SK-N-SH treated with all-trans-retinoic acid at 6 μM for 48 hours (cell line): ENCODE data around the gene PECR.

ENCODE experiments used
- ATAC-seq: fragments of 200-7000 bp; cut with Tn5 transposase; 3 replicates; pipeline ENCODE4 v1.9.1; 2020; ENCODE audit warnings: mild to moderate bottlenecking, moderate library complexity
- ARNTL ChIP-seq: fragments of 450-650 bp; formaldehyde crosslinking; IDR thresholded peaks from 2 replicates; pipeline ENCODE4 v1.5.0; 2020; ENCODE audit warnings: low read depth, mild to moderate bottlenecking, moderate library complexity, borderline replicate concordance
- BACH2 ChIP-seq: fragments of 250-450 bp; sonication (Bioruptor Pico); IDR thresholded peaks from 2 replicates; pipeline ENCODE4 v1.9.0; 2021; ENCODE audit warnings: mild to moderate bottlenecking, borderline replicate concordance
- CREB5 ChIP-seq: fragments of 250-450 bp; sonication (Bioruptor Pico); IDR thresholded peaks from 2 replicates; pipeline ENCODE4 v1.5.1; 2020; ENCODE audit warnings: low read depth, mild to moderate bottlenecking, moderate library complexity
- CSDC2 ChIP-seq: fragments of 250-450 bp; sonication (Bioruptor Pico); IDR thresholded peaks from 2 replicates; pipeline ENCODE4 v1.5.0; 2020; ENCODE audit warnings: mild to moderate bottlenecking, moderate library complexity
- ESRRG ChIP-seq: fragments of 250-450 bp; sonication (Bioruptor Pico); IDR thresholded peaks from 2 replicates; pipeline ENCODE4 v1.6.1; 2021; ENCODE audit warnings: mild to moderate bottlenecking
- GLIS3 ChIP-seq: fragments of 250-450 bp; sonication (Bioruptor Pico); IDR thresholded peaks from 2 replicates; pipeline ENCODE4 v1.5.0; 2020; ENCODE audit warnings: mild to moderate bottlenecking, moderate library complexity
- ISL1 ChIP-seq: fragments of 250-450 bp; sonication (Bioruptor Pico); IDR thresholded peaks from 2 replicates; pipeline ENCODE4 v2.1.2; 2022; ENCODE audit warnings: mild to moderate bottlenecking, moderate library complexity
- PPARA ChIP-seq: fragments of 250-450 bp; sonication (Bioruptor Pico); IDR thresholded peaks from 2 replicates; pipeline ENCODE4 v1.5.0; 2020; ENCODE audit warnings: mild to moderate bottlenecking, borderline replicate concordance
- RARB ChIP-seq: fragments of 250-450 bp; sonication (Bioruptor Pico); IDR thresholded peaks from 2 replicates; pipeline ENCODE4 v1.8.0; 2021; ENCODE audit warnings: mild to moderate bottlenecking, moderate library complexity
- SNAI2 ChIP-seq: fragments of 250-450 bp; sonication (Bioruptor Pico); IDR thresholded peaks from 2 replicates; pipeline ENCODE4 v1.5.0; 2020; ENCODE audit warnings: mild to moderate bottlenecking, moderate library complexity
- TCF4 ChIP-seq: fragments of 250-450 bp; sonication (Bioruptor Pico); IDR thresholded peaks from 2 replicates; pipeline ENCODE4 v1.8.0; 2021; ENCODE audit warnings: mild to moderate bottlenecking, moderate library complexity, borderline replicate concordance
- TOX ChIP-seq: fragments of 250-450 bp; sonication (Bioruptor Pico); IDR thresholded peaks from 2 replicates; pipeline ENCODE4 v1.8.0; 2021; ENCODE audit warnings: mild to moderate bottlenecking, moderate library complexity, borderline replicate concordance
- ZC3H10 ChIP-seq: fragments of 250-450 bp; sonication (Bioruptor Pico); IDR thresholded peaks from 2 replicates; pipeline ENCODE4 v1.5.1; 2021; ENCODE audit warnings: mild to moderate bottlenecking, moderate library complexity
- ZFP3 ChIP-seq: fragments of 250-450 bp; sonication (Bioruptor Pico); IDR thresholded peaks from 2 replicates; pipeline ENCODE4 v1.5.0; 2020; ENCODE audit warnings: mild to moderate bottlenecking, moderate library complexity
- ZFP30 ChIP-seq: fragments of 450-650 bp; formaldehyde crosslinking; IDR thresholded peaks from 2 replicates; pipeline ENCODE4 v1.5.0; 2022; ENCODE audit warnings: mild to moderate bottlenecking, moderate library complexity
- ZNF565 ChIP-seq: fragments of 450-650 bp; formaldehyde crosslinking; conservative IDR thresholded peaks from 2 replicates; pipeline ENCODE4 v1.5.0; 2020; ENCODE audit warnings: low read depth, mild to moderate bottlenecking, moderate library complexity
- ZNF70 ChIP-seq: fragments of 450-650 bp; formaldehyde crosslinking; IDR thresholded peaks from 2 replicates; pipeline ENCODE4 v1.5.0; 2020; ENCODE audit warnings: mild to moderate bottlenecking, moderate library complexity
- ZNF8 ChIP-seq: fragments of 450-650 bp; formaldehyde crosslinking; IDR thresholded peaks from 2 replicates; pipeline ENCODE4 v1.5.0; 2020; ENCODE audit warnings: mild to moderate bottlenecking, moderate library complexity
- TF ChIP-seq, protein P1 (sequence below): fragments of 250-450 bp; sonication (Bioruptor Pico); IDR thresholded peaks from 2 replicates; pipeline ENCODE4 v1.8.0; 2020; ENCODE audit warnings: mild to moderate bottlenecking, moderate library complexity, borderline replicate concordance
- TF ChIP-seq, protein P2 (sequence below): fragments of 250-450 bp; sonication (Bioruptor Pico); IDR thresholded peaks from 2 replicates; pipeline ENCODE4 v1.5.0; 2020; ENCODE audit warnings: mild to moderate bottlenecking, moderate library complexity
- TF ChIP-seq, protein P3 (sequence below): fragments of 250-450 bp; sonication (Bioruptor Pico); IDR thresholded peaks from 2 replicates; pipeline ENCODE4 v1.8.0; 2021; ENCODE audit warnings: low read depth, mild to moderate bottlenecking, moderate library complexity, borderline replicate concordance

Gene PECR

GRCh38 chr2:216074380-216074779 lies 7.2 kb downstream of the PECR start:
- no peak for TF ChIP-seq ZNF565
- no peak for TF ChIP-seq CREB5
- no peak for TF ChIP-seq RARB (CRISPR knock-in tag)
- TF ChIP-seq ZFP30 (CRISPR knock-in tag) = no peak
- TF ChIP-seq ISL1 = no peak
- TF ChIP-seq, protein P1, sequence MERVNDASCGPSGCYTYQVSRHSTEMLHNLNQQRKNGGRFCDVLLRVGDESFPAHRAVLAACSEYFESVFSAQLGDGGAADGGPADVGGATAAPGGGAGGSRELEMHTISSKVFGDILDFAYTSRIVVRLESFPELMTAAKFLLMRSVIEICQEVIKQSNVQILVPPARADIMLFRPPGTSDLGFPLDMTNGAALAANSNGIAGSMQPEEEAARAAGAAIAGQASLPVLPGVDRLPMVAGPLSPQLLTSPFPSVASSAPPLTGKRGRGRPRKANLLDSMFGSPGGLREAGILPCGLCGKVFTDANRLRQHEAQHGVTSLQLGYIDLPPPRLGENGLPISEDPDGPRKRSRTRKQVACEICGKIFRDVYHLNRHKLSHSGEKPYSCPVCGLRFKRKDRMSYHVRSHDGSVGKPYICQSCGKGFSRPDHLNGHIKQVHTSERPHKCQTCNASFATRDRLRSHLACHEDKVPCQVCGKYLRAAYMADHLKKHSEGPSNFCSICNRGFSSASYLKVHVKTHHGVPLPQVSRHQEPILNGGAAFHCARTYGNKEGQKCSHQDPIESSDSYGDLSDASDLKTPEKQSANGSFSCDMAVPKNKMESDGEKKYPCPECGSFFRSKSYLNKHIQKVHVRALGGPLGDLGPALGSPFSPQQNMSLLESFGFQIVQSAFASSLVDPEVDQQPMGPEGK = no peak
- no peak for TF ChIP-seq ZC3H10 (CRISPR knock-in tag)
- TF ChIP-seq, protein P2, sequence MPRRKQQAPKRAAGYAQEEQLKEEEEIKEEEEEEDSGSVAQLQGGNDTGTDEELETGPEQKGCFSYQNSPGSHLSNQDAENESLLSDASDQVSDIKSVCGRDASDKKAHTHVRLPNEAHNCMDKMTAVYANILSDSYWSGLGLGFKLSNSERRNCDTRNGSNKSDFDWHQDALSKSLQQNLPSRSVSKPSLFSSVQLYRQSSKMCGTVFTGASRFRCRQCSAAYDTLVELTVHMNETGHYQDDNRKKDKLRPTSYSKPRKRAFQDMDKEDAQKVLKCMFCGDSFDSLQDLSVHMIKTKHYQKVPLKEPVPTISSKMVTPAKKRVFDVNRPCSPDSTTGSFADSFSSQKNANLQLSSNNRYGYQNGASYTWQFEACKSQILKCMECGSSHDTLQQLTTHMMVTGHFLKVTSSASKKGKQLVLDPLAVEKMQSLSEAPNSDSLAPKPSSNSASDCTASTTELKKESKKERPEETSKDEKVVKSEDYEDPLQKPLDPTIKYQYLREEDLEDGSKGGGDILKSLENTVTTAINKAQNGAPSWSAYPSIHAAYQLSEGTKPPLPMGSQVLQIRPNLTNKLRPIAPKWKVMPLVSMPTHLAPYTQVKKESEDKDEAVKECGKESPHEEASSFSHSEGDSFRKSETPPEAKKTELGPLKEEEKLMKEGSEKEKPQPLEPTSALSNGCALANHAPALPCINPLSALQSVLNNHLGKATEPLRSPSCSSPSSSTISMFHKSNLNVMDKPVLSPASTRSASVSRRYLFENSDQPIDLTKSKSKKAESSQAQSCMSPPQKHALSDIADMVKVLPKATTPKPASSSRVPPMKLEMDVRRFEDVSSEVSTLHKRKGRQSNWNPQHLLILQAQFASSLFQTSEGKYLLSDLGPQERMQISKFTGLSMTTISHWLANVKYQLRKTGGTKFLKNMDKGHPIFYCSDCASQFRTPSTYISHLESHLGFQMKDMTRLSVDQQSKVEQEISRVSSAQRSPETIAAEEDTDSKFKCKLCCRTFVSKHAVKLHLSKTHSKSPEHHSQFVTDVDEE (CRISPR knock-in tag) = no peak
- no peak for TF ChIP-seq ZNF8 (CRISPR knock-in tag)
- TF ChIP-seq TOX (CRISPR knock-in tag) = no peak
- TF ChIP-seq CSDC2 (CRISPR knock-in tag) = no peak
- no peak for TF ChIP-seq BACH2 (CRISPR knock-in tag)
- TF ChIP-seq ZFP3 = no peak
- TF ChIP-seq ESRRG (CRISPR knock-in tag) = no peak

DNA sequence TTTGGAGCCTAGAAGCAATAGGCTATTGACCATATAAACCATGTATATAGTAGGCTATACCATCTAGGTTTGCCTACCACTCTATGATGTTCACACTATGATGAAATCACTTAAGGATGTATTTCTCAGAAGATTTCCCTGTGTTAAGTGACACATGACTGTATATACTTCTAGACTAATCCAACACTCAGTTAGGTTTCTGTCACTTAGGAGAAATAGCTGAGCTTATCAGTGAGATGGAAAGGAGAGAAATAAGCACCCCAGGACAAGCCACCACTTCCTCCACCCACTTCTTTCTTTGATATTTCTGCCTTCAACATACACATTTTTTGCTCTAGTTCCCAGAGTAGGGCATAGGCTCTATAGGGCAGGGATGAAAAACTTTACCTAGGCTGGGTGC lies 7.8 kb downstream of the PECR start:
- no peak for ATAC-seq
- TF ChIP-seq PPARA (CRISPR knock-in tag) (no peak), ZFP30 (CRISPR knock-in tag) (no peak), TCF4 (CRISPR knock-in tag) (no peak), CSDC2 (CRISPR knock-in tag) (no peak), ISL1 (no peak), ZNF70 (CRISPR knock-in tag) (no peak), ARNTL (CRISPR knock-in tag) (no peak), BACH2 (CRISPR knock-in tag) (no peak), ESRRG (CRISPR knock-in tag) (no peak), RARB (CRISPR knock-in tag) (no peak), SNAI2 (CRISPR knock-in tag) (no peak), GLIS3 (CRISPR knock-in tag) (no peak)
- TF ChIP-seq, protein P1 = no peak
- TF ChIP-seq, protein P3, sequence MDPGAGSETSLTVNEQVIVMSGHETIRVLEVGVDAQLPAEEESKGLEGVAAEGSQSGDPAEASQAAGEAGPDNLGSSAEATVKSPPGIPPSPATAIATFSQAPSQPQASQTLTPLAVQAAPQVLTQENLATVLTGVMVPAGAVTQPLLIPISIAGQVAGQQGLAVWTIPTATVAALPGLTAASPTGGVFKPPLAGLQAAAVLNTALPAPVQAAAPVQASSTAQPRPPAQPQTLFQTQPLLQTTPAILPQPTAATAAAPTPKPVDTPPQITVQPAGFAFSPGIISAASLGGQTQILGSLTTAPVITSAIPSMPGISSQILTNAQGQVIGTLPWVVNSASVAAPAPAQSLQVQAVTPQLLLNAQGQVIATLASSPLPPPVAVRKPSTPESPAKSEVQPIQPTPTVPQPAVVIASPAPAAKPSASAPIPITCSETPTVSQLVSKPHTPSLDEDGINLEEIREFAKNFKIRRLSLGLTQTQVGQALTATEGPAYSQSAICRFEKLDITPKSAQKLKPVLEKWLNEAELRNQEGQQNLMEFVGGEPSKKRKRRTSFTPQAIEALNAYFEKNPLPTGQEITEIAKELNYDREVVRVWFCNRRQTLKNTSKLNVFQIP (CRISPR knock-in tag) = no peak
- TF ChIP-seq, protein P2 (CRISPR knock-in tag) = no peak
- TF ChIP-seq, all 23 proteins: peak for 0

More at GRCh38 chr2:216074380-216074779, 7.2 kb downstream of the PECR start:
- ATAC-seq = no peak
